ENCODE measurements around the gene ANKS6.

ANKS6 gene

DNA sequence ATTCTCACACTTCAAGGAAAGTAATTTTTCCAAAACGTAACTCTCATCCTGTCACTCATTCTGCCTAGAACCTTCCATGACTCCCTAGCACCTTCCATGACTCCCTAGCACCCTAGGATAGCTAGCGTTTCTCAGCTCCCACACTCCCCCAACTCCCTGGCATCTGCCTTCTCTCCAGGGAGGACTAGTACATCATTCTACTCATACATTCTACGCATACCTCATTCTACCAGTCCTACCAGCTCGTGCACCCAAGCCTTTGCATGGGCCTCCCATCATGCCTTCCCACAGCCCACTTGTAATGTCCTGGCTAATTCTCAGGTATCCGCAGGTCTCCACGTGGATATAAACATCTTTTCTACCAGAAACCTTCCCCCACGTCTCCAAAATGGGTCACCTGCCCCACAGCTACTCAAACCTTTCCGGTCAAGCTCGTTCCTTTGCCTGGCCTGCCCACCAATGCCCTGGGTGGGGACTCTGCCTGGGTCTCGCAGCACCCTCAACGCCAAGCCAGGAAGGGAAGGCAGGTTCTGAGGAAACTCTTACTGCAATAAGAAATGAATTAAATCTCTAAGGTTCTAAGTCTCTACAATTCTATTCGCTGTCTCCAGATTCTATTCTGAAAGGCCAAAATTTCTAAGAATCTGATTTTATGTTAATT is 930 bp downstream of the ANKS6 start:
- H3K27ac ChIP-seq (ENCODE audit: low read depth in 2 of 2, low read length in 2 of 2): no peak overlapping the region
- no peaks in the 10 kb centered on the region for H3K36me3 ChIP-seq (ENCODE audit: control insufficient read depth in 2 of 2, insufficient read depth in 2 of 2, low read length in 2 of 2)
- H3K4me3 ChIP-seq (ENCODE audit: low read length in 2 of 2): peak overlapping the region; percentile 70 to 75

DNA sequence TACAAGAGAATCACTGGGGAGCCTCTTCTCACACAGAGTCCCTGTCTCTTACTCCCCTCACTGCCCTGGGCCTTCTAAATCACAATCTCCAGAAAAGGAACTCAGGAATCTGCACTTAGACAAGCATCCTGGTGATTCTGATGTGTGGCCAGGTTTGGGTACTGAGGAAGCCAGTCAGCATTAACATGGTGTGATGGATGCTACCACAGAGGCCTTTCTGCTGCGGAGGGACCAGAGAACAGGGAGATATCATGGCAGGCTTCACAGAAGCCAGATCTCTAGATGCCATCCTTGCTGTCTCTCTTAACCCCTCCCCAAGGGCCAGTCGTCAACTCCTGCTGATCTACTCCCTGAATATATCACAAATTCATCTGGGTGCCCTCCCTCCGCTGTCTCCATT is 1.6 kb downstream of the ANKS6 start:
- no peak overlapping the region for H3K4me3 ChIP-seq (ENCODE audit: low read length in 2 of 2)

More for the DNA sequence above, 930 bp downstream of the ANKS6 start:
- no peaks in the 10 kb centered on the region for H3K27me3 ChIP-seq (ENCODE audit: control insufficient read depth in 2 of 2, insufficient read depth in 2 of 2, low read length in 2 of 2)
- H3K4me1 ChIP-seq (ENCODE audit: control insufficient read depth in 2 of 2, insufficient read depth in 2 of 2, low read length in 2 of 2): peaks cover 8 to 12% of the 10 kb centered on the region in 2 donors
- no peaks in the 10 kb centered on the region for H3K9me3 ChIP-seq (ENCODE audit: control insufficient read depth in 2 of 2, low read length in 2 of 2)
- peak overlapping the region; percentile 43 to 70 for H3K9ac ChIP-seq (ENCODE audit: low read depth in 1 of 2, low read length in 2 of 2)

DNA sequence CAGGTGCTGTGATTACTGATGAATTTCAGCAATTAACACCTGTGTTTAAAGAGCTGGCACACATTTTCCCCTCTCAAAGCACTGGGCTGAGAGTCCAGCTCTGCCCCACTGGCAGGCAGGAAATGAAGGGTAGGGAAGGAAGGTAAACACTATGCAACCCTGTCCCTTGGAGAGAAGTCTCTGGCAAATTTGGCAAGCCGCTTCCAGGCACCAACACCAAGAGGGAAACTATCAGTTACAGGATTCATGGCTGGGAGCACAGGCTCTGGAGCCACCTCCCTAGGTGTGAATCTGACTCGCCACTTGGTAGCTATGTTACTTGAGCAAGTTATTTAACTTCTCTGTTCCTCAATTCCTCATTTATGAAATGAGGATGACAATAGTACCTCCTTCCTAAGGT is 3.3 kb downstream of the ANKS6 start:
- Histone ChIP-seq H3K4me1 (ENCODE audit: control insufficient read depth in 2 of 2, insufficient read depth in 2 of 2, low read length in 2 of 2) (peaks cover 8 to 12% of the 10 kb centered on the region in 2 donors), H3K27ac (ENCODE audit: low read depth in 2 of 2, low read length in 2 of 2) (no peak overlapping the region), H3K36me3 (ENCODE audit: control insufficient read depth in 2 of 2, insufficient read depth in 2 of 2, low read length in 2 of 2) (peaks cover 2 to 14% of the 10 kb centered on the region in 2 donors), H3K27me3 (ENCODE audit: control insufficient read depth in 2 of 2, insufficient read depth in 2 of 2, low read length in 2 of 2) (no peaks in the 10 kb centered on the region), H3K9me3 (ENCODE audit: control insufficient read depth in 2 of 2, low read length in 2 of 2) (no peaks in the 10 kb centered on the region), H3K4me3 (ENCODE audit: low read length in 2 of 2) (no peak overlapping the region), H3K9ac (ENCODE audit: low read depth in 1 of 2, low read length in 2 of 2) (no peak overlapping the region)

More for the DNA sequence above, 1.6 kb downstream of the ANKS6 start:
- Histone ChIP-seq H3K9me3 (ENCODE audit: control insufficient read depth in 2 of 2, low read length in 2 of 2) (no peaks in the 10 kb centered on the region), H3K27me3 (ENCODE audit: control insufficient read depth in 2 of 2, insufficient read depth in 2 of 2, low read length in 2 of 2) (no peaks in the 10 kb centered on the region), H3K4me1 (ENCODE audit: control insufficient read depth in 2 of 2, insufficient read depth in 2 of 2, low read length in 2 of 2) (peaks cover 8 to 12% of the 10 kb centered on the region in 2 donors), H3K36me3 (ENCODE audit: control insufficient read depth in 2 of 2, insufficient read depth in 2 of 2, low read length in 2 of 2) (peaks cover under 1 to 6% of the 10 kb centered on the region in 2 donors), H3K9ac (ENCODE audit: low read depth in 1 of 2, low read length in 2 of 2) (no peak overlapping the region), H3K27ac (ENCODE audit: low read depth in 2 of 2, low read length in 2 of 2) (no peak overlapping the region)

DNA sequence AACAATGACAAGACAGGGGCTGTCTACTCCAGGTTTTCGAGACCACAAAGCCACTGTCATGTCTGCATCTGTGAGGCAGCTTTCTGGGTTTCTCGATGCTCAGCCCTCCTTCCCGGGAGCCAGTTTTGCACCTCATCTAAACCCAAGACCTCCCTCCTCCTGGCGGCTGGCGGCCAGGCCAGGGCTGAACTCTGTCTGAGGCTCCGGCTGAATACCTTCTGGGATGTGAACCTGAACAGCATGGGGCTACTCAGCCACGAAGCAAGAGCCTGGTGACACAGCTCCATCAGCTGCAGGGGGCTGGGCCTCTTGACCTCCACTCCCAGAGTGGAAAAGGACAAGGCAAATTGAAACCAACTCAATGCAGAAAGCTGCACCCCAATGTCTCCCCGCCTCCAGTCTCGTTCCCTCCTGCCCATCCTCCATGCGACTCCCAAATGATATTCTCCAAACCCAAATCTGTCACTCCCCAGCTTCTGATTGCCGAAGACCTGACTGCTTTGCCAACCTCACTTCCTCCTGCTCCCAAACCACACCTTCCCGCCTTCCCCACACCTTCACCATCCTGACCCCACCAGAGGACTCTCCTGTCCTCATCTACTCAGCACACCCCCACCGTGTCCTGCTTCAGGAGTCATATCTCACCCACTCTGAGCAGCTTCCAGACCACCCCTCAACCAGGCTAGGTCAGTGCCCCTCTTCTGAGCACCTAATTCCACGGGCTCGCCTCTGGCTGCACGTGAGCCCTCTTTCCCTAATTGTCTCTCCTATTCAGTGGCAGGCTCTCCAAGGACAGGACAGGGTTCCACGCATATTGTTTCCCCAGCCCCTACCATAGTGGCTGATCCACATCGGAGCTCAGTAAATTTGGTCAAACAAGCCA is 4.5 kb downstream of the ANKS6 start:
- H3K4me3 ChIP-seq (ENCODE audit: low read length in 2 of 2): no peak overlapping the region
- no peaks in the 10 kb centered on the region for H3K9me3 ChIP-seq (ENCODE audit: control insufficient read depth in 2 of 2, low read length in 2 of 2)
- peaks cover 8 to 12% of the 10 kb centered on the region in 2 donors for H3K4me1 ChIP-seq (ENCODE audit: control insufficient read depth in 2 of 2, insufficient read depth in 2 of 2, low read length in 2 of 2)
- H3K27me3 ChIP-seq (ENCODE audit: control insufficient read depth in 2 of 2, insufficient read depth in 2 of 2, low read length in 2 of 2): no peaks in the 10 kb centered on the region
- no peak overlapping the region for H3K27ac ChIP-seq (ENCODE audit: low read depth in 2 of 2, low read length in 2 of 2)
- no peak overlapping the region for H3K9ac ChIP-seq (ENCODE audit: low read depth in 1 of 2, low read length in 2 of 2)
- peaks cover 2 to 14% of the 10 kb centered on the region in 2 donors for H3K36me3 ChIP-seq (ENCODE audit: control insufficient read depth in 2 of 2, insufficient read depth in 2 of 2, low read length in 2 of 2)

DNA sequence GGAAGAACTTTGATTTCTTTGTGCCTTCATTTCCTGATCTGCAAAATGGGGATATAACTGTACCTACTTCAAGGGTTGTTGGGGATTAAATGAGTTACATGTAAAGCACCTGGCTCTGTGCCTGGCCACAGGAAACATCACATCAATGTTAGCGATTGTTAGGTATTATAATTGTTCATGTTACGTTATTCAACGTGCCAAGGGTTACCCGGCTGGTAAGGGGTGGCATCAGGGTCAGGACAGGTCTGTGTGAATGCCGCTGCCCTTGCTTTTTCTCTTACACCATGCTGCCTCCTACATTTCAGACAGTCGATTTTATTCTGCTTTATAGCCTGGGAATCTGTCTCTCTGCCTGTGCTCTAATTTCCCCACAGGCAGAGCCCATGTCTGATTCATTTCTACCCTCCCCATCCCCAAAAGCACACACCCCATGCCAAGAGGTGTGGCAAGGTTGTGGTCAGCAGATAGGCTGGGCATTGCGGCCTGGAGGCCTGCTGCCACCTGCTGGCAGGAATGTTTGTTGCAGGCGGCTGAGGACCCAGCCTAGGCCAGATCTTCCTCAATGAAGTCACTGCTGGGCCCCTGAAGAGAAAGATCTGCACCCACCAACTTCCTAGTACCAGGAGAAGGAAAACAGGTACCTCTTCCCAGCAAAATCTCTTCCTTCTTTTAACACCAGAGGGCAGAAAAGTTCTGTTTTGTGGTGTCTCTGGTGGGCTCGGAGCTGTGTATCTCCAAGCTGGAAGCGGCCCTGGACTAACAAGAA is 5.3 kb downstream of the ANKS6 start:
- Histone ChIP-seq H3K9me3 (ENCODE audit: control insufficient read depth in 2 of 2, low read length in 2 of 2) (no peaks in the 10 kb centered on the region), H3K36me3 (ENCODE audit: control insufficient read depth in 2 of 2, insufficient read depth in 2 of 2, low read length in 2 of 2) (peaks cover 2 to 14% of the 10 kb centered on the region in 2 donors), H3K4me1 (ENCODE audit: control insufficient read depth in 2 of 2, insufficient read depth in 2 of 2, low read length in 2 of 2) (peaks cover 6 to 12% of the 10 kb centered on the region in 2 donors), H3K9ac (ENCODE audit: low read depth in 1 of 2, low read length in 2 of 2) (no peak overlapping the region), H3K4me3 (ENCODE audit: low read length in 2 of 2) (no peak overlapping the region), H3K27ac (ENCODE audit: low read depth in 2 of 2, low read length in 2 of 2) (no peak overlapping the region), H3K27me3 (ENCODE audit: control insufficient read depth in 2 of 2, insufficient read depth in 2 of 2, low read length in 2 of 2) (no peaks in the 10 kb centered on the region)

DNA sequence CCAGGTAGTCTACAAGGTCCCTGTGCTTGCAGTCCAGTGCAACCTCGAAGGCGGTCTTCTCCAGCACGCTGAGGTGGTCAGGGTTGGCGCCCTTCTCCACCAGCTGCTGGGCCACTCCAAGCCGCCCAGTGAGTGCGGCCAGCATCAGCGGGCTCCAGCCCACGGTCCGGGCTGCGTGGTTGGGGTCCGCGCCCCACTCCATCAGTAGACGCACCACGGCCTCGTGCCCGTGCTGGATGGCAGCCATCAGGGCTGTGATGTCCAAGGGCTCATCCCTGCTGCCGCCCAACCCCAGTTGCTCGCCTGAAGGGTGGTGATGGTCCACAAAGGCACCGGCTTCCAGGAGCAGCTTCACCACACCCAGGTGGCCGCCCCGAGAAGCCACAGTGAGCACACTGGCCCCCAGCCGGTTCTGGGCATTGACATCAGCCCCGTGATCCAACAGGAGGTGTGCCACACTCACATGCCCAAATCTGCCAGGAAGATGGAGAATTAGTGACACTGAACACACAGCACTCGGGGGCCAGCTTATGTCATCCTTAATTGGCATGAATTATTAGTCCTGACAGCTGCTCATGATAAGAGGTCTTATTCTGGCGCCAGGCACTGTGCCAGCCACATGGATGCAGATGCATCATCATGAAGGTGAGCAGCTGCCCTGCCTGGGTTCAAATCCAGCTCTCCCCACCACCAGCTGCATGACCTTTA is 6.1 kb downstream of the ANKS6 start:
- no peaks in the 10 kb centered on the region for H3K27me3 ChIP-seq (ENCODE audit: control insufficient read depth in 2 of 2, insufficient read depth in 2 of 2, low read length in 2 of 2)
- H3K27ac ChIP-seq (ENCODE audit: low read depth in 2 of 2, low read length in 2 of 2): no peak overlapping the region
- no peaks in the 10 kb centered on the region for H3K9me3 ChIP-seq (ENCODE audit: control insufficient read depth in 2 of 2, low read length in 2 of 2)
- no peak overlapping the region for H3K4me3 ChIP-seq (ENCODE audit: low read length in 2 of 2)
- peaks cover 1 to 10% of the 10 kb centered on the region in 2 donors for H3K4me1 ChIP-seq (ENCODE audit: control insufficient read depth in 2 of 2, insufficient read depth in 2 of 2, low read length in 2 of 2)
- peaks cover 2 to 14% of the 10 kb centered on the region in 2 donors for H3K36me3 ChIP-seq (ENCODE audit: control insufficient read depth in 2 of 2, insufficient read depth in 2 of 2, low read length in 2 of 2)
- H3K9ac ChIP-seq (ENCODE audit: low read depth in 1 of 2, low read length in 2 of 2): no peak overlapping the region

DNA sequence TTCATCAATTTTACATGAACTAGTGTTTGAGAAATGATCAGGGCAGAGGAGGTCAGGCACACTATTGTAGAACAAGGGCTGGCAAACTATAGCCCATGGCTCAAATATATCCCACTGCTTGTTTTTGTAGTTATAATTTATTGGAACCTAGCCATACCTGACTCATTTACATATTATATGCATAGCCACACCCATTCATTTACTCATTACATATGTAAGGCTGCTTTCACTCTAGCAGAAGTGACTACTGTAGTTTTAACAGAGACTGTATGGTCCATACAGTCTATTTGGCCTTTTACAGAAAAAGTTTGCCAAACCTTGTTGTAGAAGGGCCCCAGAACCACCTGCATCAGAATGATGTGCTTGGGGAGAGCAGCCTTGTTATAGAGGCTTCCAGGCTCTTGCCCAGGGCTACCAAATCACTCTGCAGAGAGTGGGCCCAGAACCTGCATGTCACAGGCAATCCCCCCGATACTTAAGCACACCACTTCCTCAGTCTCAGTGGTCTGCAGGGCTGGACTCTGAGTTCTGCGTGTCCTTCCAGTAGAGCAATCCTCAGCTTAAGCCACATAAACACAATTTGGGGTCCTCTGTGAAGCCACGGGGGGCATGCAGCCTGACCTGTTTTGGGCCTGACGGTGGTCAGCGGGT is 6.7 kb downstream of the ANKS6 start:
- H3K36me3 ChIP-seq (ENCODE audit: control insufficient read depth in 2 of 2, insufficient read depth in 2 of 2, low read length in 2 of 2): peaks cover 2 to 14% of the 10 kb centered on the region in 2 donors
- H3K4me1 ChIP-seq (ENCODE audit: control insufficient read depth in 2 of 2, insufficient read depth in 2 of 2, low read length in 2 of 2): peaks cover 0 to 8% of the 10 kb centered on the region in 2 donors
- no peak overlapping the region for H3K27ac ChIP-seq (ENCODE audit: low read depth in 2 of 2, low read length in 2 of 2)
- H3K27me3 ChIP-seq (ENCODE audit: control insufficient read depth in 2 of 2, insufficient read depth in 2 of 2, low read length in 2 of 2): no peaks in the 10 kb centered on the region
- no peak overlapping the region for H3K4me3 ChIP-seq (ENCODE audit: low read length in 2 of 2)
- no peaks in the 10 kb centered on the region for H3K9me3 ChIP-seq (ENCODE audit: control insufficient read depth in 2 of 2, low read length in 2 of 2)
- no peak overlapping the region for H3K9ac ChIP-seq (ENCODE audit: low read depth in 1 of 2, low read length in 2 of 2)

DNA sequence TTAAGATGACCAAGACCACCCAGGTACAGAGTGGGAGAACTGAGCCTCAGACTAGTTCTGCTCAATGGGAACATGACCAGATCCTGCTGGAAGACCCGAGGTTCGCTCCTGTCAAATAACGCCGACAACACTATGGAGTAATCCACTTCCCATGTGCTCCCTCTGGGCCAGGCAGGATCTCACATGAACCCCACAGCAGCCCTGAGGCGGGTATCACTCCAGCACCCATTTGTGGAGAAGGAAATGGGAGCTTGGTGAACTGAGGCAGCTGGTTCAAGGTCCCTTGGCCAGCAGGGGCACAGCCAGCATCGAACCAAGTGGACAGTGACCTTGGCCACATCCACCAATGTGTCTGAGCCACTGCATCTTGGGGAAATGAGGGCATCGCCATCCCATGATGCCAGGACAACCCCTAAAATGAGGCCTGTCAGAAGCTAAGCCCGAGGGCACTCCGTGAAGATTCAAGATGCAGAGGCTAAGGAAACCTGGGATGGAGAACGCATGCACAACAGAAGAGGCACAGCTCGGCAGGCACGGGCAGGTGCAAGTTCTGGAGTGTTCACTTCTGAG is 8.5 kb downstream of the ANKS6 start:
- no peak overlapping the region for H3K9ac ChIP-seq (ENCODE audit: low read depth in 1 of 2, low read length in 2 of 2)
- H3K4me3 ChIP-seq (ENCODE audit: low read length in 2 of 2): no peak overlapping the region
- no peak overlapping the region for H3K27ac ChIP-seq (ENCODE audit: low read depth in 2 of 2, low read length in 2 of 2)
- H3K4me1 ChIP-seq (ENCODE audit: control insufficient read depth in 2 of 2, insufficient read depth in 2 of 2, low read length in 2 of 2): peaks cover 0 to 8% of the 10 kb centered on the region in 2 donors
- H3K36me3 ChIP-seq (ENCODE audit: control insufficient read depth in 2 of 2, insufficient read depth in 2 of 2, low read length in 2 of 2): peaks cover 9 to 14% of the 10 kb centered on the region in 2 donors
- H3K27me3 ChIP-seq (ENCODE audit: control insufficient read depth in 2 of 2, insufficient read depth in 2 of 2, low read length in 2 of 2): no peaks in the 10 kb centered on the region
- no peaks in the 10 kb centered on the region for H3K9me3 ChIP-seq (ENCODE audit: control insufficient read depth in 2 of 2, low read length in 2 of 2)

Data from mucosa of rectum (tissue), 2 donors.